K562 (cell line): ENCODE data around the gene PRDM15.

Experiments
- ARID2 ChIP-seq: fragments of 450-650 bp; IDR thresholded peaks from 2 replicates; pipeline ENCODE4 v1.6.1; 2017; ENCODE audit warnings: antibody characterized with exemption, mild to moderate bottlenecking
- CTCF ChIP-seq, 3 experiments: IDR thresholded peaks in 2 of 3; conservative IDR thresholded peaks in 1 of 3; 2 replicates each; pipeline ENCODE4 v1.5.1; 2011 to 2012; ENCODE audit warnings: low read length in 3 of 3, mild to moderate bottlenecking in 3 of 3, control low read depth in 2 of 3, improper control_type of control experiment in 1 of 3, inconsistent platforms in 1 of 3, low read depth in 1 of 3, mixed read lengths in 1 of 3, moderate library complexity in 1 of 3; ENCODE audit not compliant: insufficient read depth in 2 of 3
- EGR1 ChIP-seq: fragments of 450-650 bp; conservative IDR thresholded peaks from 2 replicates; pipeline ENCODE4 v1.6.1; 2017; ENCODE audit warnings: mild to moderate bottlenecking
- EZH2 ChIP-seq: IDR thresholded peaks from 2 replicates; pipeline ENCODE4 v1.6.1; 2012; ENCODE audit warnings: low read depth, mild to moderate bottlenecking, inconsistent platforms, low read length, borderline replicate concordance
- MAFK ChIP-seq: IDR thresholded peaks from 2 replicates; pipeline ENCODE4 v1.6.1; 2011; ENCODE audit warnings: low read length, improper control_type of control experiment
- MAZ ChIP-seq, 2 experiments: fragments of 450-650 bp in 1 of 2; sonication (generic) in 1 of 2; formaldehyde crosslinking; IDR thresholded peaks in 1 of 2; conservative IDR thresholded peaks in 1 of 2; 2 replicates each; pipeline versions ENCODE4 v1.4.0 to v1.5.0; 2020; ENCODE audit warnings: mild to moderate bottlenecking in 1 of 2, missing genetic modification reagents in 1 of 2
- NRF1 ChIP-seq, 2 experiments: fragments of 450-650 bp; IDR thresholded peaks in 1 of 2; conservative IDR thresholded peaks in 1 of 2; 2 replicates each; pipeline ENCODE4 v1.6.1; 2014; ENCODE audit warnings: mild to moderate bottlenecking in 2 of 2
- SRSF9 ChIP-seq: fragments of 200-400 bp; formaldehyde crosslinking; IDR thresholded peaks from 2 replicates; pipeline ENCODE4 v1.6.1; 2017; ENCODE audit warnings: low read depth, low read length, borderline replicate concordance
- TF ChIP-seq, protein P1 (sequence below), 2 experiments: fragments of 250-450 bp in 1 of 2; fragments of 450-650 bp in 1 of 2; sonication (Bioruptor Pico) in 1 of 2; IDR thresholded peaks; 2 replicates each; pipeline versions ENCODE4 v1.6.1 to v1.8.0; 2016 to 2021; ENCODE audit warnings: mild to moderate bottlenecking in 2 of 2, moderate library complexity in 2 of 2, missing compliant biosample characterization in 1 of 2, missing genetic modification characterization in 1 of 2

DNA sequence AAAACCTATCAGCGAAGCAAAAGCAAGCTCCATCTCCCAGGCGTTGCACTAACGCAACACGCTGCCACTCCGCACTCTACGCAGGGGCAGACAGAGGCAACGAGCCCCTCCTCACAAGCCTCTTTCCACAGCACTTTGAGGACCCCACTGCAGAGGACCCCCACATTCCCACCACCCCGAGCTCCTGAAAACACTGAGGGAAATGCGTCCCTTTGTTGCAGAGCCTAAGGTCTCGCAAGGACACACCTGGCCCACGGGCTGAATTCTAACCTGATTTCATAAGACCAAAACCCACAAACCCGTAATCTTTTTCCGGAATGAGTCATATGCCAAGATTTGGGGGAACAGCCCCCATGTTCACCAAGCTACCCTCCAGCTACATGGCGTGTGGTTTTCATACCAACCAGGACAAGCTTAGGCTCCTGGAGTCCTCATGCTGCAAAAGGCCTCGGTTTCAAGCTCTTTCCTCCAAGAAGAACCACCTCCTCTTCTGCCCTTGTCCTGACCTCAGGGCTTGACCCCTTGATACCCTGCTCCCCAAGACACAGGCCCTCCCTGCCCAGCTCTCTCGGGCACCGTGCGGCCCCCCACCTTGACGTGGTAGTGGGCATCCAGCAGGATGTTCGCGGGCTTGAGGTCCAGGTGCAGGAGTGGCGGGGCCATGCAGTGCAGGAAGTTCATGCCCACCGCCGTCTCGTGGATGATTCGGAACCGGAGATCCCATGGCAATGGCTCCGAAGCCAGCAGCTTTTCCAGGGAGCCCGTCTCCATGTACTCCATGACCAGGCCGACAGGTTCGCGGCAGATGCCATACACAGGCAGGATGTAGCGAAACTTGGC, 123.0 kb downstream of the PRDM15 start:
- TF ChIP-seq MAZ (CRISPR knock-in tag; conservative IDR thresholded peaks at IDR 0.05 in 1 of 2, IDR thresholded peaks at IDR 0.05 in 1 of 2): no peak
- TF ChIP-seq CTCF (IDR thresholded peaks at IDR 0.05 in 2 of 3, conservative IDR thresholded peaks at IDR 0.05 in 1 of 3; ENCODE audit: insufficient read depth in 2 of 3, low read depth in 1 of 3, low read length in 3 of 3): no peak
- TF ChIP-seq, protein P1, sequence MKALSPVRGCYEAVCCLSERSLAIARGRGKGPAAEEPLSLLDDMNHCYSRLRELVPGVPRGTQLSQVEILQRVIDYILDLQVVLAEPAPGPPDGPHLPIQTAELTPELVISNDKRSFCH (CRISPR knock-in tag; IDR thresholded peaks at IDR 0.05): no peak
- TF ChIP-seq, protein P1 (tag; IDR thresholded peaks at IDR 0.05): no peak
- no peak for TF ChIP-seq ARID2
- no peak for TF ChIP-seq EZH2
- TF ChIP-seq SRSF9: no peak
- TF ChIP-seq EGR1: no peak
- no peak for TF ChIP-seq MAFK
- no peak for TF ChIP-seq NRF1 (conservative IDR thresholded peaks at IDR 0.05 in 1 of 2, IDR thresholded peaks at IDR 0.05 in 1 of 2)
